Measurements from ENCODE around the gene KAZN.

Gene KAZN

DNA sequence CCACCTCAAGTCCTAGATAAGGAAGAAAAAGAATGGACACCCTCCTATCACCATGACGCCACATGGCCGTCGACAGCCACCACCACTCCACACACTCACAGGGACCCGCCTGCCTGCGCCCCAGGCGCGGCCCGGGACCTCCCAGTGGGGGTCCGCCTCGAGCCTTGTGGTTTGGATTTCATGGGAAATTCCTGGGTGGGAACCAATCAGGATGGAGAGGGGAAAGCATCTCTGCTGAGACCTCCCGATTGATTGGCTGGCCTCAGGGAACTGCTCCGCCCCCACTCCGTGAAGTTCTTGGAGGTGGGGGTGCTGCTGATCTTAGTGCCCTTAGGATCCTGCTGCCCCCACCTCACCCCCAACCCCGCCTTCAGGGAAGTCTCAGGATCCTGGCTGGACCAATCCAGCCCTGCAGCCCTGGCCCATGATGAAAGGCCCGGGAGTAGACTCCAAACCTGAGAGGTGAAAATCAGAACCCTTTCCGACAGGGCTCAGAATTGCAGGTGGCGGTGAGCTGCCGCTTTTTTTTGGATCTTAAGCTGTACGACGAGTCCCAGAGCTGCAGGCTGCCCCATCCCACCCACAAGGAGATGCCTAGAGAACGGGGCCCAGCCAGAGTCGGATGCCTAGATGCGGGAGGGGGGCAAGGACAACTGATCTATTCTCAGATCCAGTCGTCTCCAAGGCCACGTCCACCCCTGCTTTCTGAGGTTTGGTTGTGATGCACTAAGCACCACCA, 526.0 kb downstream of the KAZN start:
- TF ChIP-seq, protein P1, sequence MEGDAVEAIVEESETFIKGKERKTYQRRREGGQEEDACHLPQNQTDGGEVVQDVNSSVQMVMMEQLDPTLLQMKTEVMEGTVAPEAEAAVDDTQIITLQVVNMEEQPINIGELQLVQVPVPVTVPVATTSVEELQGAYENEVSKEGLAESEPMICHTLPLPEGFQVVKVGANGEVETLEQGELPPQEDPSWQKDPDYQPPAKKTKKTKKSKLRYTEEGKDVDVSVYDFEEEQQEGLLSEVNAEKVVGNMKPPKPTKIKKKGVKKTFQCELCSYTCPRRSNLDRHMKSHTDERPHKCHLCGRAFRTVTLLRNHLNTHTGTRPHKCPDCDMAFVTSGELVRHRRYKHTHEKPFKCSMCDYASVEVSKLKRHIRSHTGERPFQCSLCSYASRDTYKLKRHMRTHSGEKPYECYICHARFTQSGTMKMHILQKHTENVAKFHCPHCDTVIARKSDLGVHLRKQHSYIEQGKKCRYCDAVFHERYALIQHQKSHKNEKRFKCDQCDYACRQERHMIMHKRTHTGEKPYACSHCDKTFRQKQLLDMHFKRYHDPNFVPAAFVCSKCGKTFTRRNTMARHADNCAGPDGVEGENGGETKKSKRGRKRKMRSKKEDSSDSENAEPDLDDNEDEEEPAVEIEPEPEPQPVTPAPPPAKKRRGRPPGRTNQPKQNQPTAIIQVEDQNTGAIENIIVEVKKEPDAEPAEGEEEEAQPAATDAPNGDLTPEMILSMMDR (IDR thresholded peaks at IDR 0.05; ENCODE audit: borderline replicate concordance, insufficient read depth, low read depth, low read length), result no peak
- H3K4me3 ChIP-seq (ENCODE audit: low read depth, low read length), result no peak overlapping the region

- TF ChIP-seq, protein P1 (IDR thresholded peaks at IDR 0.05; ENCODE audit: borderline replicate concordance, insufficient read depth, low read depth, low read length), result no peak
- H3K4me3 ChIP-seq (ENCODE audit: low read depth, low read length), result no peak overlapping the region
Observed at GRCh38 chr1:15125101-15125745, 526.7 kb downstream of the KAZN start.

DNA sequence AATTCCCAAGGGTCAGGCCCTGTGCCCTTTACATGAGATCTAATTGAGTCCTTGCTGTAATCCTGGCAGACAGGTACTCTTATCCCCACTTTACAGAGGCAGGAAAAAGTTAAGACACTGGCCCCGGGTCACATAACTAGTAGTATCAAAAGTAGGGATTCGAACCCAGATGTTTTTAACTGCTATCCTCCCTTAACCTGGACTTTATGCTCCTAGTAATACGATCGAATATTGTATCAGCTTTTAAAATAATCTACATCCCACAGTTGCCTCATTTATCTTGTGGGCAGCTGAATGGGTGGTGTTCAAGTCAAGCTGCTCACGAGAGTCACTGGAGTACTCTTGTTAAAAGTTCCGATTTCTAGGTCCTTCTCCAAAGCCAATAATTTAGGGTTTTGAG, 529.6 kb downstream of the KAZN start:
- TF ChIP-seq, protein P1 (IDR thresholded peaks at IDR 0.05; ENCODE audit: borderline replicate concordance, insufficient read depth, low read depth, low read length), result no peak
- H3K4me3 ChIP-seq (ENCODE audit: low read depth, low read length), result no peak overlapping the region

GRCh38 chr1:15128520-15129313, 530.2 kb downstream of the KAZN start:
- no peak overlapping the region for H3K4me3 ChIP-seq (ENCODE audit: low read depth, low read length)
- TF ChIP-seq, protein P1 (IDR thresholded peaks at IDR 0.05; ENCODE audit: borderline replicate concordance, insufficient read depth, low read depth, low read length), result peak; percentile 90

- TF ChIP-seq, protein P1 (IDR thresholded peaks at IDR 0.05; ENCODE audit: borderline replicate concordance, insufficient read depth, low read depth, low read length), result no peak
- H3K4me3 ChIP-seq (ENCODE audit: low read depth, low read length), result no peak overlapping the region
Observed at GRCh38 chr1:15129944-15130343, 531.5 kb downstream of the KAZN start.

GRCh38 chr1:15130607-15131006, 532.1 kb downstream of the KAZN start:
- TF ChIP-seq, protein P1 (IDR thresholded peaks at IDR 0.05; ENCODE audit: borderline replicate concordance, insufficient read depth, low read depth, low read length), result no peak
- H3K4me3 ChIP-seq (ENCODE audit: low read depth, low read length), result no peak overlapping the region
